ENCODE measurements around the gene ACTN4.

Gene ACTN4

GRCh38 chr19:38774181-38774950, 126.9 kb downstream of the ACTN4 start:
- no peak for DNase-seq

- DNase-seq, result no peak
Measured at GRCh38 chr19:38778733-38779132, 131.3 kb downstream of the ACTN4 start.

- DNase-seq, result no peak
Measured at GRCh38 chr19:38780443-38780842, 133.0 kb downstream of the ACTN4 start.

- no peak for DNase-seq
Measured at GRCh38 chr19:38781058-38781457, 133.6 kb downstream of the ACTN4 start.

Data from activated CD8-positive, alpha-beta memory T cell treated with anti-CD3 and anti-CD28 coated beads, Interleukin-2, amount 50 U/mL, for 4 hours (primary cell).